CD14-positive monocyte (primary cell): Measurements from ENCODE around the gene ANKRD28. TPM values are rescaled to one million over a fixed set of nuclear protein-coding genes. Genes with fewer than 3 reads are reported as not detected.
A peak's percentile ranks its signal among the peaks of the same experiment; 100 is the strongest.

Source experiments
- DNase-seq, 3 donors: peaks; one replicate each; pipeline ENCODE4 v3.0.0-alpha.2; 2011 to 2022
- H2AFZ ChIP-seq: 2 replicates; pipeline ENCODE4 v1.6.0; 2012; ENCODE audit warnings: mild to moderate bottlenecking, low read depth, low read length, inconsistent platforms; ENCODE audit not compliant: insufficient read depth, poor library complexity, severe bottlenecking
- H3K27ac ChIP-seq, 2 donors: 1 replicate in 1 of 2; 2 replicates in 1 of 2; pipeline ENCODE4 v1.5.1; 2012 to 2013; ENCODE audit warnings: low read length in 2 of 2, control low read depth in 1 of 2, inconsistent platforms in 1 of 2, low read depth in 1 of 2, mild to moderate bottlenecking in 1 of 2
- H3K27me3 ChIP-seq, 2 donors: one replicate each; pipeline versions ENCODE4 v1.6.0 to v1.6.1; 2011 to 2013; ENCODE audit warnings: low read length in 2 of 2; ENCODE audit not compliant: control insufficient read depth in 2 of 2, insufficient read depth in 2 of 2
- H3K36me3 ChIP-seq, 2 donors: replicated peaks in 1 of 2; 1 replicate in 1 of 2; 2 replicates in 1 of 2; pipeline versions ENCODE4 v1.5.1 to v1.6.1; 2012 to 2013; ENCODE audit warnings: low read length in 2 of 2, control low read depth in 1 of 2, inconsistent platforms in 1 of 2, mild to moderate bottlenecking in 1 of 2; ENCODE audit not compliant: insufficient read depth in 2 of 2, control insufficient read depth in 1 of 2
- H3K4me1 ChIP-seq, 2 donors: 1 replicate in 1 of 2; 2 replicates in 1 of 2; pipeline versions ENCODE4 v1.5.1 to v1.6.1; 2012 to 2013; ENCODE audit warnings: low read length in 2 of 2, control low read depth in 1 of 2, inconsistent platforms in 1 of 2, mild to moderate bottlenecking in 1 of 2, moderate library complexity in 1 of 2; ENCODE audit not compliant: insufficient read depth in 2 of 2, control insufficient read depth in 1 of 2
- H3K4me2 ChIP-seq: replicated peaks from 2 replicates; pipeline ENCODE3; 2012; ENCODE audit warnings: low read length, moderate library complexity, mild to moderate bottlenecking; ENCODE audit not compliant: poor library complexity, severe bottlenecking; ENCODE audit errors: extremely low read depth
- H3K4me3 ChIP-seq, 3 experiments: fragments of 200-600 bp in 1 of 3; sonication (generic) in 1 of 3; replicated peaks in 1 of 3; 1 replicate in 2 of 3; 2 replicates in 1 of 3; pipeline ENCODE4 v1.5.1; 2011 to 2013; ENCODE audit warnings: low read length in 3 of 3, mild to moderate bottlenecking in 3 of 3, control low read depth in 2 of 3, low read depth in 2 of 3, inconsistent platforms in 1 of 3, moderate library complexity in 1 of 3
- H3K79me2 ChIP-seq: 2 replicates; pipeline ENCODE4 v1.6.0; 2012; ENCODE audit warnings: mild to moderate bottlenecking, control low read depth, inconsistent platforms, low read length, moderate library complexity; ENCODE audit not compliant: insufficient read depth
- H3K9ac ChIP-seq: 2 replicates; pipeline ENCODE4 v1.6.0; 2017; ENCODE audit warnings: low read length, mild to moderate bottlenecking; ENCODE audit not compliant: insufficient read depth, poor library complexity, severe bottlenecking
- H3K9me3 ChIP-seq, 2 donors: replicated peaks in 1 of 2; 1 replicate in 1 of 2; 2 replicates in 1 of 2; pipeline versions ENCODE4 v1.5.1 to v1.6.1; 2012 to 2013; ENCODE audit warnings: low read length in 2 of 2, control low read depth in 1 of 2; ENCODE audit not compliant: control insufficient read depth in 1 of 2, insufficient read depth in 1 of 2
- H4K20me1 ChIP-seq: 2 replicates; pipeline ENCODE4 v1.6.0; 2012; ENCODE audit warnings: mild to moderate bottlenecking, low read length, control low read depth, moderate library complexity; ENCODE audit not compliant: insufficient read depth
- H3K27ac Mint-ChIP-seq, 7 donors: one replicate each; pipeline ENCODE4 v1.8.0; 2020; ENCODE audit warnings: mild to moderate bottlenecking in 7 of 7, mixed read lengths in 7 of 7, moderate library complexity in 6 of 7, inconsistent platforms in 2 of 7
- H3K27me3 Mint-ChIP-seq, 3 donors: one replicate each; pipeline ENCODE4 v1.8.0; 2021 to 2022; ENCODE audit warnings: low read depth in 3 of 3, mild to moderate bottlenecking in 3 of 3, mixed read lengths in 3 of 3, moderate library complexity in 3 of 3, inconsistent platforms in 1 of 3
- H3K36me3 Mint-ChIP-seq, 2 donors: one replicate each; pipeline ENCODE4 v1.8.0; 2020; ENCODE audit warnings: mixed read lengths in 2 of 2, inconsistent platforms in 1 of 2, mild to moderate bottlenecking in 1 of 2
- H3K4me1 Mint-ChIP-seq: one replicate; pipeline ENCODE4 v1.8.0; 2020; ENCODE audit warnings: mild to moderate bottlenecking, mixed read lengths
- H3K4me3 Mint-ChIP-seq, 2 donors: one replicate each; pipeline ENCODE4 v1.8.0; 2020; ENCODE audit warnings: mild to moderate bottlenecking in 2 of 2, mixed read lengths in 2 of 2, moderate library complexity in 1 of 2
- H3K9me3 Mint-ChIP-seq, 7 donors: one replicate each; pipeline ENCODE4 v1.8.0; 2020 to 2022; ENCODE audit warnings: mixed read lengths in 7 of 7, mild to moderate bottlenecking in 6 of 7, moderate library complexity in 6 of 7, inconsistent platforms in 2 of 7
- WGBS: methylation state at CpG from one replicate; pipeline ENCODE4 v1.1.5; 2013; ENCODE audit warnings: missing lambda C conversion rate; ENCODE audit not compliant: insufficient coverage; 5-methylcytosine and 5-hydroxymethylcytosine counted together
- intact Hi-C, 2 donors: fragments of 100-400 bp; cut with micrococcal nuclease; formaldehyde crosslinking; loops; one replicate each; pipeline versions ENCODE4 v1.15.0 to v1.15.1; 2023
- polyA plus RNA-seq, 3 donors: library from polyadenylated mRNA; depleted of rRNA in 1 of 3; unstranded in 2 of 3; stranded (reverse) in 1 of 3; fragments of 300-500 nt in 2 of 3; fragments of >200 nt in 1 of 3; fragmentation: Illumina TruSeq in 2 of 3; gene quantifications; 1 replicate in 2 of 3; 2 replicates in 1 of 3; pipeline ENCODE4 v1.2.3, GENCODE V29; 2012 to 2021
- TF ChIP-seq, protein P1 (sequence below): fragments of 200-600 bp; IDR thresholded peaks from one replicate; pipeline ENCODE4 v1.8.0; 2022; ENCODE audit warnings: antibody characterized with exemption, mild to moderate bottlenecking

The ANKRD28 gene
- polyA plus RNA-seq, 3 donors: 5.9 to 11.5 (median 7.9) TPM

DNA sequence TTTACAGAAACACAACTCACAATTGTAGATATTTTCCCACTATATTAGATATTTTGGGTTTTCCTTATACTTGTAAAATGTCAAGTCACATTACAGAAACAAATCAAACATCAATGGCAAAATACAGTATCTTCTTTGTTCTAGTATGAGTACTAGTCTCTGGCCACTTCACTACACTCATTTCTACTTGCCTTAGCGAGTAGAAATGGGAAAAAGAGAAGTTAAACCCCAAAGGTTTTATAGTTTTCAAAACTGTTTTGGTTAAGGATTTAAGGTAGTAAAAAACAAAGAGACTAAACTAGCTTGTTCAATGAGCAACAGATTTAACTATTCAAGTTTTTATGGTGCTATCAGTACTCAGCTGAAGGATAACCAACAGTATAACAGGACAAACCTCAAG, 114.5 kb downstream of the ANKRD28 start:
- Histone ChIP-seq H3K36me3 (no peaks in the 10 kb centered on the region), H3K27me3 (no peaks in the 10 kb centered on the region), H3K27ac (peak overlapping the region in 1 of 2 donors; percentile 62), H4K20me1 (no peaks in the 10 kb centered on the region), H3K4me2 (peak overlapping the region; percentile 60), H3K9ac (no peak overlapping the region), H2AFZ (peak overlapping the region; percentile 12), H3K4me3 (peak overlapping the region in 1 of 3 experiments; percentile 46), H3K4me1 (peaks cover 36 to 45% of the 10 kb centered on the region in 2 donors), H3K79me2 (no peaks in the 10 kb centered on the region), H3K9me3 (no peaks in the 10 kb centered on the region)
- peak; percentile 3 to 32 (median 20) for DNase-seq
- TF ChIP-seq, protein P1, sequence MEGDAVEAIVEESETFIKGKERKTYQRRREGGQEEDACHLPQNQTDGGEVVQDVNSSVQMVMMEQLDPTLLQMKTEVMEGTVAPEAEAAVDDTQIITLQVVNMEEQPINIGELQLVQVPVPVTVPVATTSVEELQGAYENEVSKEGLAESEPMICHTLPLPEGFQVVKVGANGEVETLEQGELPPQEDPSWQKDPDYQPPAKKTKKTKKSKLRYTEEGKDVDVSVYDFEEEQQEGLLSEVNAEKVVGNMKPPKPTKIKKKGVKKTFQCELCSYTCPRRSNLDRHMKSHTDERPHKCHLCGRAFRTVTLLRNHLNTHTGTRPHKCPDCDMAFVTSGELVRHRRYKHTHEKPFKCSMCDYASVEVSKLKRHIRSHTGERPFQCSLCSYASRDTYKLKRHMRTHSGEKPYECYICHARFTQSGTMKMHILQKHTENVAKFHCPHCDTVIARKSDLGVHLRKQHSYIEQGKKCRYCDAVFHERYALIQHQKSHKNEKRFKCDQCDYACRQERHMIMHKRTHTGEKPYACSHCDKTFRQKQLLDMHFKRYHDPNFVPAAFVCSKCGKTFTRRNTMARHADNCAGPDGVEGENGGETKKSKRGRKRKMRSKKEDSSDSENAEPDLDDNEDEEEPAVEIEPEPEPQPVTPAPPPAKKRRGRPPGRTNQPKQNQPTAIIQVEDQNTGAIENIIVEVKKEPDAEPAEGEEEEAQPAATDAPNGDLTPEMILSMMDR: no peak
- peaks cover 3 to 4% of the 10 kb centered on the region in 2 donors for H3K36me3 Mint-ChIP-seq
- H3K9me3 Mint-ChIP-seq: peaks cover 0 to 2% (median 0%) of the 10 kb centered on the region in 7 donors
- peaks cover 41% of the 10 kb centered on the region for H3K4me1 Mint-ChIP-seq
- H3K4me3 Mint-ChIP-seq: peak overlapping the region; percentile 6 to 70
- peak overlapping the region; percentile 68 to 86 (median 79) for H3K27ac Mint-ChIP-seq
- no peaks in the 10 kb centered on the region for H3K27me3 Mint-ChIP-seq
- intact Hi-C loops: loop anchor here in 1 of 2 donors (10.0 kb wide), 2 partner anchors 48 to 122 kb away; no protein-coding TSS in a partner anchor
- WGBS: no CpG with 5 or more reads among the region's 1 CpG

DNA sequence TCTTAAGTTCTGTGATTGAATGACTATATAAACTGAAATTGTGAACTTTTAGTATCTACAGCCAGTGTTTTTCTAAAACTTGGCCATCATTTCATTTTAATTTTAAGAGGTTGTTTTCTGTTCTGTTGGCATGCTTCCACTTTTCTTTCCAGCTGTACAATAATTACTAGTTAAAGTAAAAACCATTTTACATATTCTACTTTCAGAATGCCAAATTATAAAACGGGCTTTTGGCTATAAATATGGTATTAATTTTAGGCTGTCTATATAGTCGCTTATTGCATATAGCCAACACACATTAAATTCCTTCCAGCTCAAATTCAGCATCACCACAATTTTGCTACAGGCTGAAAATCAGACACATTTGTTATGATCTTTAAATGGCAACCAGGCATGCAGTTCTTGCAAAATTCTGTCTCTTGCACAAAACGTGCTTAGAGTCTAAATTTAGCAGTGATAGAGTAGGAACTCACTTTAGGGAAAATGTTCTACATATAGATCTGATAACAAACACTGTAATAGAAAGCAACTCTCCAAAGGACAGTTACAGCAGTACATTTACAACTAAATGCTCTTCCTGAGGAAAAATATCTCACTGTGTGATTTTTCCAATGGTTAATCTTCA, 115.1 kb downstream of the ANKRD28 start:
- no peaks in the 10 kb centered on the region for H3K27me3 Mint-ChIP-seq
- Histone ChIP-seq H3K4me1 (peaks cover 36 to 45% of the 10 kb centered on the region in 2 donors), H3K36me3 (no peaks in the 10 kb centered on the region), H2AFZ (no peak overlapping the region), H3K9ac (no peak overlapping the region), H3K27me3 (no peaks in the 10 kb centered on the region), H3K9me3 (no peaks in the 10 kb centered on the region), H3K4me2 (peak overlapping the region; percentile 60), H3K27ac (peak overlapping the region in 1 of 2 donors; percentile 62), H4K20me1 (no peaks in the 10 kb centered on the region), H3K79me2 (no peaks in the 10 kb centered on the region), H3K4me3 (peak overlapping the region in 1 of 3 experiments; percentile 46)
- H3K36me3 Mint-ChIP-seq: peaks cover 4 to 6% of the 10 kb centered on the region in 2 donors
- H3K27ac Mint-ChIP-seq: peak overlapping the region; percentile 68 to 86 (median 79)
- H3K4me3 Mint-ChIP-seq: peak overlapping the region in 1 of 2 donors; percentile 70
- H3K9me3 Mint-ChIP-seq: peaks cover 0 to 2% (median 0%) of the 10 kb centered on the region in 7 donors
- intact Hi-C loops: loop anchor here in 1 of 2 donors (10.0 kb wide), 2 partner anchors 48 to 122 kb away; no protein-coding TSS in a partner anchor
- no CpG with 5 or more reads among the region's 3 CpGs for WGBS
- DNase-seq: peak; percentile 23 to 58 (median 39)
- TF ChIP-seq, protein P1: no peak
- H3K4me1 Mint-ChIP-seq: peaks cover 41% of the 10 kb centered on the region
